ENCODE measurements around the gene MZT2B.
A peak's percentile ranks its signal among the peaks of the same experiment; 100 is the strongest.
"Not testable (repeated sequence)": the region's sequence is repeated elsewhere in the genome, so short reads cannot be mapped to it uniquely, and the experiment has no call there.

The MZT2B gene

GRCh38 chr2:130154773-130155765, 27.0 kb upstream of the MZT2B start:
- H4K20me1 ChIP-seq (ENCODE audit: insufficient read depth) = no peaks in the 10 kb centered on the region
- H3K4me2 ChIP-seq = no peak overlapping the region
- no peak overlapping the region for H2AFZ ChIP-seq (ENCODE audit: low read depth)
- no peaks in the 10 kb centered on the region for H3K36me3 ChIP-seq (ENCODE audit: insufficient read depth)
- TF ChIP-seq CTCF (conservative IDR thresholded peaks at IDR 0.05; ENCODE audit: low read depth, low read length) = no peak
- peaks cover 9% of the 10 kb centered on the region for H3K4me1 ChIP-seq (ENCODE audit: low read depth, poor library complexity, severe bottlenecking)
- H3K27me3 ChIP-seq (ENCODE audit: insufficient read depth, low read depth) = no peaks in the 10 kb centered on the region
- H3K27ac ChIP-seq = no peak overlapping the region
- no peak overlapping the region for H3K9ac ChIP-seq
- no peak overlapping the region for H3K4me3 ChIP-seq (IDR thresholded peaks at IDR 0.05; ENCODE audit: insufficient read depth, low read depth, low read length)
- H3K79me2 ChIP-seq (ENCODE audit: insufficient read depth, low read depth) = no peaks in the 10 kb centered on the region

GRCh38 chr2:130155956-130156623, 26.0 kb upstream of the MZT2B start:
- H3K79me2 ChIP-seq (ENCODE audit: insufficient read depth, low read depth); H3K27me3 ChIP-seq (ENCODE audit: insufficient read depth, low read depth); H3K4me2 ChIP-seq; H3K36me3 ChIP-seq (ENCODE audit: insufficient read depth); H3K4me1 ChIP-seq (ENCODE audit: low read depth, poor library complexity, severe bottlenecking); H3K4me3 ChIP-seq (IDR thresholded peaks at IDR 0.05; ENCODE audit: insufficient read depth, low read depth, low read length); H3K27ac ChIP-seq; H4K20me1 ChIP-seq (ENCODE audit: insufficient read depth); H2AFZ ChIP-seq (ENCODE audit: low read depth); H3K9ac ChIP-seq: not testable (repeated sequence)
- TF ChIP-seq CTCF (conservative IDR thresholded peaks at IDR 0.05; ENCODE audit: low read depth, low read length) = peak; percentile 33; the same call in 1 of the 2 replicates

GRCh38 chr2:130156624-130157004, 25.4 kb upstream of the MZT2B start:
- Histone ChIP-seq H3K4me2 (no peak overlapping the region), H3K36me3 (ENCODE audit: insufficient read depth) (no peaks in the 10 kb centered on the region), H3K9ac (no peak overlapping the region), H3K27me3 (ENCODE audit: insufficient read depth, low read depth) (no peaks in the 10 kb centered on the region), H2AFZ (ENCODE audit: low read depth) (no peak overlapping the region), H4K20me1 (ENCODE audit: insufficient read depth) (no peaks in the 10 kb centered on the region), H3K79me2 (ENCODE audit: insufficient read depth, low read depth) (no peaks in the 10 kb centered on the region), H3K4me3 (IDR thresholded peaks at IDR 0.05; ENCODE audit: insufficient read depth, low read depth, low read length) (no peak overlapping the region), H3K4me1 (ENCODE audit: low read depth, poor library complexity, severe bottlenecking) (peaks cover 9% of the 10 kb centered on the region), H3K27ac (no peak overlapping the region)
- no peak for TF ChIP-seq CTCF (conservative IDR thresholded peaks at IDR 0.05; ENCODE audit: low read depth, low read length)

GRCh38 chr2:130157354-130157753, 24.7 kb upstream of the MZT2B start:
- not testable (repeated sequence) for H3K4me3 ChIP-seq (IDR thresholded peaks at IDR 0.05; ENCODE audit: insufficient read depth, low read depth, low read length); H2AFZ ChIP-seq (ENCODE audit: low read depth); H3K79me2 ChIP-seq (ENCODE audit: insufficient read depth, low read depth); H3K9ac ChIP-seq; H3K27me3 ChIP-seq (ENCODE audit: insufficient read depth, low read depth); H4K20me1 ChIP-seq (ENCODE audit: insufficient read depth); H3K27ac ChIP-seq; H3K4me2 ChIP-seq; H3K36me3 ChIP-seq (ENCODE audit: insufficient read depth); H3K4me1 ChIP-seq (ENCODE audit: low read depth, poor library complexity, severe bottlenecking)

GRCh38 chr2:130157825-130158514, 24.1 kb upstream of the MZT2B start:
- H3K79me2 ChIP-seq (ENCODE audit: insufficient read depth, low read depth); H3K36me3 ChIP-seq (ENCODE audit: insufficient read depth); H4K20me1 ChIP-seq (ENCODE audit: insufficient read depth); H3K27ac ChIP-seq; H3K4me1 ChIP-seq (ENCODE audit: low read depth, poor library complexity, severe bottlenecking); H3K4me3 ChIP-seq (IDR thresholded peaks at IDR 0.05; ENCODE audit: insufficient read depth, low read depth, low read length); H3K27me3 ChIP-seq (ENCODE audit: insufficient read depth, low read depth); H3K9ac ChIP-seq; H2AFZ ChIP-seq (ENCODE audit: low read depth); H3K4me2 ChIP-seq: not testable (repeated sequence)

Measured in KMS-11 (cell line).